Calu3 (cell line): ENCODE data around the gene ABCA6. TPM values are rescaled to one million over a fixed set of nuclear protein-coding genes. Genes with fewer than 3 reads are reported as not detected.
A peak's percentile ranks its signal among the peaks of the same experiment; 100 is the strongest.
"Not testable (repeated sequence)": the region's sequence is repeated elsewhere in the genome, so short reads cannot be mapped to it uniquely, and the experiment has no call there.

Experiments used
- BruUV-seq: library from RNA; stranded (reverse); fragments of 400-500 nt; replicated peaks from 2 replicates; lab custom pipeline; 2021; lab: Mats Ljungman, UMichigan
- CTCF ChIA-PET: fragments of 300-600 bp; sonication (Branson Sonifier 250); formaldehyde crosslinking; loops from one replicate; lab custom pipeline; 2022; ENCODE audit warnings: antibody characterized with exemption; lab: Charles Lee
- DNase-seq: peaks from one replicate; pipeline ENCODE4 v3.0.0; 2022
- H3K27ac Mint-ChIP-seq: one replicate; pipeline ENCODE4 v1.8.0; 2022; ENCODE audit warnings: mixed read lengths; ENCODE audit not compliant: unreplicated experiment
- H3K27me3 Mint-ChIP-seq: one replicate; pipeline ENCODE4 v1.8.0; 2022; ENCODE audit warnings: mixed read lengths; ENCODE audit not compliant: unreplicated experiment
- H3K36me3 Mint-ChIP-seq: one replicate; pipeline ENCODE4 v1.8.0; 2022; ENCODE audit warnings: mild to moderate bottlenecking, moderate library complexity, mixed read lengths; ENCODE audit not compliant: insufficient read depth, unreplicated experiment
- H3K4me1 Mint-ChIP-seq: one replicate; pipeline ENCODE4 v1.8.0; 2022; ENCODE audit warnings: mild to moderate bottlenecking, low read depth, mixed read lengths; ENCODE audit not compliant: unreplicated experiment
- H3K4me3 Mint-ChIP-seq: one replicate; pipeline ENCODE4 v1.8.0; 2022; ENCODE audit warnings: mild to moderate bottlenecking, low read depth, moderate library complexity, mixed read lengths; ENCODE audit not compliant: unreplicated experiment
- H3K9me3 Mint-ChIP-seq: one replicate; pipeline ENCODE4 v1.8.0; 2022; ENCODE audit warnings: low read depth, mixed read lengths; ENCODE audit not compliant: unreplicated experiment
- CTCF ChIP-seq: fragments of 200-600 bp; IDR thresholded peaks from one replicate; pipeline ENCODE4 v1.8.0; 2022; ENCODE audit warnings: antibody characterized with exemption; ENCODE audit not compliant: unreplicated experiment
- intact Hi-C: fragments of 100-400 bp; cut with micrococcal nuclease; formaldehyde crosslinking; loops from one replicate; pipeline ENCODE4 v1.10.0; 2022; ENCODE audit not compliant: unreplicated experiment
- total RNA-seq: library from RNA; stranded (reverse); gene quantifications from 2 replicates; pipeline ENCODE4 v1.2.3, GENCODE V29; 2022

The ABCA6 gene
- total RNA-seq, 1 experiment from 2014 or later = not detected

GRCh38 chr17:69084911-69085310, 56.8 kb downstream of the ABCA6 start:
- Mint-ChIP-seq H3K4me1 (no peaks in the 10 kb centered on the region), H3K27ac (no peak overlapping the region), H3K36me3 (no peaks in the 10 kb centered on the region), H3K27me3 (no peaks in the 10 kb centered on the region), H3K9me3 (peaks cover 6% of the 10 kb centered on the region), H3K4me3 (no peak overlapping the region)
- peak; percentile 21 for TF ChIP-seq CTCF
- CTCF ChIA-PET = interaction anchor here (0.6 to 1.3 kb wide), 2 partner anchors 10 to 27 kb away, joined by 4 read pairs; no protein-coding TSS in a partner anchor
- DNase-seq = peak; percentile 11
- intact Hi-C loops = no loop called here
- BruUV-seq = no TSS peak

- CTCF ChIA-PET = no interaction called here
These were observed 59.0 kb downstream of the ABCA6 start for GRCh38 chr17:69082696-69083095.

GRCh38 chr17:69078864-69079263, 62.8 kb downstream of the ABCA6 start:
- H3K9me3 Mint-ChIP-seq = peaks cover 3% of the 10 kb centered on the region
- no peak overlapping the region for H3K27ac Mint-ChIP-seq
- H3K36me3 Mint-ChIP-seq = no peaks in the 10 kb centered on the region
- TF ChIP-seq CTCF = no peak
- no TSS peak for BruUV-seq
- intact Hi-C loops = no loop called here
- no peak for DNase-seq
- no peaks in the 10 kb centered on the region for H3K27me3 Mint-ChIP-seq
- no peak overlapping the region for H3K4me3 Mint-ChIP-seq
- H3K4me1 Mint-ChIP-seq = no peaks in the 10 kb centered on the region
- CTCF ChIA-PET = no interaction called here

More at GRCh38 chr17:69082696-69083095, 59.0 kb downstream of the ABCA6 start:
- Mint-ChIP-seq H3K9me3 (peaks cover 3% of the 10 kb centered on the region), H3K27ac (no peak overlapping the region), H3K4me3 (no peak overlapping the region), H3K4me1 (no peaks in the 10 kb centered on the region), H3K27me3 (no peaks in the 10 kb centered on the region), H3K36me3 (no peaks in the 10 kb centered on the region)
- TF ChIP-seq CTCF = no peak
- intact Hi-C loops = no loop called here
- no peak for DNase-seq
- BruUV-seq = no TSS peak

GRCh38 chr17:69075823-69076222, 65.9 kb downstream of the ABCA6 start:
- no peak for TF ChIP-seq CTCF
- DNase-seq = no peak
- intact Hi-C loops = no loop called here
- Mint-ChIP-seq H3K4me1 (no peaks in the 10 kb centered on the region), H3K27me3 (no peaks in the 10 kb centered on the region), H3K9me3 (no peaks in the 10 kb centered on the region), H3K27ac (no peak overlapping the region), H3K4me3 (no peak overlapping the region), H3K36me3 (no peaks in the 10 kb centered on the region)
- CTCF ChIA-PET = no interaction called here
- BruUV-seq = no TSS peak

- BruUV-seq, H3K27ac Mint-ChIP-seq, H3K4me1 Mint-ChIP-seq, CTCF ChIA-PET, intact Hi-C loops, H3K9me3 Mint-ChIP-seq, H3K27me3 Mint-ChIP-seq, H3K36me3 Mint-ChIP-seq, H3K4me3 Mint-ChIP-seq, DNase-seq: not testable (repeated sequence)
These were observed 68.3 kb downstream of the ABCA6 start for GRCh38 chr17:69073392-69073791.

GRCh38 chr17:69072803-69073256, 68.9 kb downstream of the ABCA6 start:
- intact Hi-C loops, H3K27ac Mint-ChIP-seq, H3K4me1 Mint-ChIP-seq, H3K36me3 Mint-ChIP-seq, H3K9me3 Mint-ChIP-seq, H3K27me3 Mint-ChIP-seq, DNase-seq, H3K4me3 Mint-ChIP-seq, CTCF ChIA-PET, BruUV-seq: not testable (repeated sequence)

- H3K9me3 Mint-ChIP-seq, BruUV-seq, H3K4me3 Mint-ChIP-seq, DNase-seq, intact Hi-C loops, H3K36me3 Mint-ChIP-seq, H3K27me3 Mint-ChIP-seq, CTCF ChIA-PET, H3K4me1 Mint-ChIP-seq, H3K27ac Mint-ChIP-seq: not testable (repeated sequence)
These were observed 70.5 kb downstream of the ABCA6 start for GRCh38 chr17:69071233-69071586.
